Measurements from ENCODE around the gene YWHAQ.
"Not testable (repeated sequence)": the region's sequence is repeated elsewhere in the genome, so short reads cannot be mapped to it uniquely, and the experiment has no call there.

Gene YWHAQ

DNA sequence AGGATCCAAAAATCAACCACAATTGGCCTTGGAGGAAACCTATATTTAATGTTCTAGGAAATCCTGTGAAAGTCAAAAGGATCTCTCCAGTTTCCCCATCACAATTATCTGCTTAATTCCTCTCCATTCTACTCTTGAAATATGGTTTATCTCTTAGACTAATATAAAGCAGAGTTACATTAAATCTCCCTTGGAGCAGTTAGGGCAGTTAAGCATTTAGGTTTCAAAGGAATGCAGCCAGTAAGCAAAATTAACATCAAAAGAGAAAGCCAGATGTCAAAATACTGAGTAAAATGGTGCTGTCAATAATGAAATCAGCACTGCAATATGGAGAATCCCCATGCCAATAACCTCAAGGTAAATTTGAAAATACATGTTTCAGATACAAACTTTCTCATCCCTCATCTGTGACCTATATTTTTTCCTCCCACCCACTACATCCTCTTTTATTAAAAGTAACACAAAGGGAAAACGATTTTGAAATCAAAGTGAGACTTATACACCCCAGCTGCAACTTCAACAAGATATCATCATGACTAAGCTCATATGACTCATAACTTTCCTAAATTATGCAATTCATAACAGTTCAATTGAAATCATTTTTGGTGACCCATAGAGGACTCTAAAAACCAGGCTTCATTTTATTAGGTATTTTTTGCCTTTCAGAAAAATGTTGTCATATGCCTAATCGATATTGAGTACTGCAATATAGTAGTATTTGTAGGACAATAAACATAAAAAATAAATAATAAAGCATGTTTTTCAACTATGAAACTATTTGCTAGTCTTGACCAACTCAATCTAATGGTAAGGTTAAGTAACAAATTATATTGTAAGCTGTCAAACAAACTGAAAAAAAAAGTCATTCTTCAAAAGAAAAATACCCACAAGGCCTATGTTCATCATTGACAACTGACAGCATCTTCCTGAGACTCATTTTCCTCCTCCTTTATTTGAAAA is 78.3 kb downstream of the YWHAQ start:
- TF ChIP-seq ARNTL (CRISPR knock-in tag; IDR thresholded peaks at IDR 0.05; ENCODE audit: borderline replicate concordance, low read depth), result no peak
- TF ChIP-seq CREB5 (CRISPR knock-in tag; IDR thresholded peaks at IDR 0.05; ENCODE audit: low read depth), result no peak; the same call in 1 of the 2 replicates
- no peak for TF ChIP-seq ZNF70 (CRISPR knock-in tag; IDR thresholded peaks at IDR 0.05)
- peak; percentile 58 for TF ChIP-seq ISL1 (CRISPR knock-in tag; IDR thresholded peaks at IDR 0.05)
- TF ChIP-seq OSR1 (CRISPR knock-in tag; IDR thresholded peaks at IDR 0.05), result no peak
- TF ChIP-seq RARB (CRISPR knock-in tag; IDR thresholded peaks at IDR 0.05), result no peak
- TF ChIP-seq ESRRG (CRISPR knock-in tag; IDR thresholded peaks at IDR 0.05), result no peak
- TF ChIP-seq, protein P1, sequence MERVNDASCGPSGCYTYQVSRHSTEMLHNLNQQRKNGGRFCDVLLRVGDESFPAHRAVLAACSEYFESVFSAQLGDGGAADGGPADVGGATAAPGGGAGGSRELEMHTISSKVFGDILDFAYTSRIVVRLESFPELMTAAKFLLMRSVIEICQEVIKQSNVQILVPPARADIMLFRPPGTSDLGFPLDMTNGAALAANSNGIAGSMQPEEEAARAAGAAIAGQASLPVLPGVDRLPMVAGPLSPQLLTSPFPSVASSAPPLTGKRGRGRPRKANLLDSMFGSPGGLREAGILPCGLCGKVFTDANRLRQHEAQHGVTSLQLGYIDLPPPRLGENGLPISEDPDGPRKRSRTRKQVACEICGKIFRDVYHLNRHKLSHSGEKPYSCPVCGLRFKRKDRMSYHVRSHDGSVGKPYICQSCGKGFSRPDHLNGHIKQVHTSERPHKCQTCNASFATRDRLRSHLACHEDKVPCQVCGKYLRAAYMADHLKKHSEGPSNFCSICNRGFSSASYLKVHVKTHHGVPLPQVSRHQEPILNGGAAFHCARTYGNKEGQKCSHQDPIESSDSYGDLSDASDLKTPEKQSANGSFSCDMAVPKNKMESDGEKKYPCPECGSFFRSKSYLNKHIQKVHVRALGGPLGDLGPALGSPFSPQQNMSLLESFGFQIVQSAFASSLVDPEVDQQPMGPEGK (CRISPR knock-in tag; IDR thresholded peaks at IDR 0.05; ENCODE audit: borderline replicate concordance), result 0 out of 2 replicates have a peak, but pooled peaks have one; percentile 10
- no peak for TF ChIP-seq BACH2 (CRISPR knock-in tag; IDR thresholded peaks at IDR 0.05; ENCODE audit: borderline replicate concordance)
- TF ChIP-seq GLIS3 (CRISPR knock-in tag; IDR thresholded peaks at IDR 0.05), result no peak
- TF ChIP-seq ZNF565 (CRISPR knock-in tag; conservative IDR thresholded peaks at IDR 0.05; ENCODE audit: low read depth), result no peak
- 0 out of 2 replicates have a peak, but pooled peaks have one; percentile 12 for TF ChIP-seq TCF4 (CRISPR knock-in tag; IDR thresholded peaks at IDR 0.05; ENCODE audit: borderline replicate concordance)
- TF ChIP-seq ZC3H10 (CRISPR knock-in tag; IDR thresholded peaks at IDR 0.05), result no peak
- no peak for TF ChIP-seq PPARA (CRISPR knock-in tag; IDR thresholded peaks at IDR 0.05; ENCODE audit: borderline replicate concordance)
- no peak for TF ChIP-seq TSHZ2 (CRISPR knock-in tag; IDR thresholded peaks at IDR 0.05)
- no peak for TF ChIP-seq TOX (CRISPR knock-in tag; IDR thresholded peaks at IDR 0.05; ENCODE audit: borderline replicate concordance)
- TF ChIP-seq ZFP30 (CRISPR knock-in tag; IDR thresholded peaks at IDR 0.05), result no peak
- TF ChIP-seq SNAI2 (CRISPR knock-in tag; IDR thresholded peaks at IDR 0.05), result no peak
- TF ChIP-seq ZNF8 (CRISPR knock-in tag; IDR thresholded peaks at IDR 0.05), result no peak
- TF ChIP-seq CSDC2 (CRISPR knock-in tag; IDR thresholded peaks at IDR 0.05), result no peak
- ATAC-seq, result no peak

GRCh38 chr2:9550859-9551391 is 79.9 kb downstream of the YWHAQ start:
- ATAC-seq, result not testable (repeated sequence)

- no peak for ATAC-seq
These were observed 81.4 kb downstream of the YWHAQ start for GRCh38 chr2:9549420-9549819.

DNA sequence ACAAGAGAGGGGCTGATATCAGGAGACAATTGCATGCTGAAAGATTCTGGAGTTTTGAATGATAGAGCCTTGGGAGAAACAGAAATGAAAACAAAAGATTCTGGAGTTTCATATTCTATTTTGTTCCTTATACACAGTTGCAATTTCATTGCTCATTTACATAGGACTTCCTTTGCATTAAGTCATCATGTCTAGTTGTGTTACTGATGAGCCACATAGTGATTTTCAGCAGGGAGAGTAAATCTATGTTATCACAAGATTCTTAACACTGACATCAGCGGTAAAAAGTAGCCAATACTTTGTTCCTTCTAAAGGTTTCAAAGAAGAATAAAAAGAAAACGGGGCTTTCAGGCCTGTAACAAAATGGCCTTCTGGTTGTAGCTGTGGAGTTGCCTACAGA is 82.3 kb downstream of the YWHAQ start:
- ATAC-seq, result peak; percentile 23; the same call in 2 of the 3 replicates
- TF ChIP-seq SNAI2 (CRISPR knock-in tag; IDR thresholded peaks at IDR 0.05) (no peak), PPARA (CRISPR knock-in tag; IDR thresholded peaks at IDR 0.05; ENCODE audit: borderline replicate concordance) (no peak), ESRRG (CRISPR knock-in tag; IDR thresholded peaks at IDR 0.05) (no peak), ZFP3 (CRISPR knock-in tag; IDR thresholded peaks at IDR 0.05) (no peak), ISL1 (CRISPR knock-in tag; IDR thresholded peaks at IDR 0.05) (no peak), OSR1 (CRISPR knock-in tag; IDR thresholded peaks at IDR 0.05) (no peak), ZFP30 (CRISPR knock-in tag; IDR thresholded peaks at IDR 0.05) (no peak), ZNF8 (CRISPR knock-in tag; IDR thresholded peaks at IDR 0.05) (no peak), ZNF70 (CRISPR knock-in tag; IDR thresholded peaks at IDR 0.05) (no peak), POU6F1 (CRISPR knock-in tag; IDR thresholded peaks at IDR 0.05; ENCODE audit: borderline replicate concordance, low read depth) (no peak), CREB5 (CRISPR knock-in tag; IDR thresholded peaks at IDR 0.05; ENCODE audit: low read depth) (no peak), ARNTL (CRISPR knock-in tag; IDR thresholded peaks at IDR 0.05; ENCODE audit: borderline replicate concordance, low read depth) (no peak)

More at GRCh38 chr2:9549420-9549819, 81.4 kb downstream of the YWHAQ start:
- TF ChIP-seq ZNF70 (CRISPR knock-in tag; IDR thresholded peaks at IDR 0.05) (no peak), TOX (CRISPR knock-in tag; IDR thresholded peaks at IDR 0.05; ENCODE audit: borderline replicate concordance) (no peak), ISL1 (CRISPR knock-in tag; IDR thresholded peaks at IDR 0.05) (no peak), RARB (CRISPR knock-in tag; IDR thresholded peaks at IDR 0.05) (no peak), ZFP3 (CRISPR knock-in tag; IDR thresholded peaks at IDR 0.05) (no peak)

Data from SK-N-SH treated with all-trans-retinoic acid at 6 μM for 48 hours (cell line).